ENCODE results near the gene DACH1. TPM values are rescaled to one million over a fixed set of nuclear protein-coding genes. Genes with fewer than 3 reads are reported as not detected.

Gene DACH1
- total and polyA plus RNA-seq, 9 of the 15 experiments (the other 6 are each of a cell fraction or from before 2014, with no cell fraction given) = 0.04 to 0.07 (median 0.04) TPM; not detected in 2

DNA sequence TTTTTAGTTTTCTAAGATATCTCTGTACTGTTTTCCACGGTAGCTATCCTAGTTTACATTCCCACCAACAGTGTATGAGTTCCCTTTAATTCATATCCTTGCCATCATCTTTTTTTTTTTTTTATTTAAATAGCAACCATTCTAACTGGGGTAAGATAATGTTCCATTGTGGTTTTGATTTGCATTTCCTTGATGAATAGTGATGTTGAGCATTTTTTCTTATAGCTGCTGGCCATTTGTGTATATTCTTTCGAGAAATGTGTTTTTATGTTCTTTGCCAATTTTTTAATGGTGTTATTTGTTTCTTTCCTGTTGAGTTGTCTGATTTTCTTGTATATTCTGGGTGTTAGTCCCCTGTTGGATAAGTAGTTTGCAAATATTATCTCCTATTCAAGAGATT, 454.8 kb downstream of the DACH1 start:
- no peaks in the 10 kb centered on the region for H3K9me1 ChIP-seq (ENCODE audit: control insufficient read depth, insufficient read depth, low read length)
- WGBS (ENCODE audit: insufficient coverage, low coverage, missing lambda C conversion rate) = 0% methylated on average over 2 of the region's 2 CpGs
- H3K4me1 ChIP-seq (replicated peaks in 1 of 2; ENCODE audit: control insufficient read depth in 2 of 2, insufficient read depth in 2 of 2, low read length in 2 of 2) = no peaks in the 10 kb centered on the region
- in situ Hi-C loops (cut with MboI) (no loop called here), intact Hi-C loops (cut with micrococcal nuclease) (no loop called here)
- H3K36me3 ChIP-seq (ENCODE audit: control insufficient read depth, insufficient read depth, low read length) = no peaks in the 10 kb centered on the region
- H3K27ac ChIP-seq (ENCODE audit: extremely low read depth, low read depth, low read length) = no peak overlapping the region
- ATAC-seq = no peak
- POLR2A ChIA-PET = no interaction called here
- BruUV-seq (replicated peaks) = no TSS peak
- no peaks in the 10 kb centered on the region for H3K27me3 ChIP-seq (ENCODE audit: control insufficient read depth in 2 of 2, insufficient read depth in 2 of 2, low read length in 2 of 2)
- H3K79me2 ChIP-seq (ENCODE audit: control insufficient read depth, insufficient read depth, low read length) = no peaks in the 10 kb centered on the region
- no peak overlapping the region for H3K4me2 ChIP-seq (ENCODE audit: insufficient read depth, low read length)
- CTCF ChIA-PET (ENCODE audit: low intra/inter-chr PET ratio) = no interaction called here
- H3K4me3 ChIP-seq = no peak overlapping the region
- no peaks in the 10 kb centered on the region; the same call in 1 of the 2 replicates for H3K9me3 ChIP-seq (replicated peaks; ENCODE audit: control insufficient read depth, insufficient read depth, low read depth, low read length)
- TF ChIP-seq POLR2A (conservative IDR thresholded peaks at IDR 0.05) (no peak), ZNF75A (CRISPR knock-in tag; IDR thresholded peaks at IDR 0.05) (no peak), EHMT2 (IDR thresholded peaks at IDR 0.05) (no peak), ZNF785 (CRISPR knock-in tag; IDR thresholded peaks at IDR 0.05) (no peak)
- TF ChIP-seq, protein P1, sequence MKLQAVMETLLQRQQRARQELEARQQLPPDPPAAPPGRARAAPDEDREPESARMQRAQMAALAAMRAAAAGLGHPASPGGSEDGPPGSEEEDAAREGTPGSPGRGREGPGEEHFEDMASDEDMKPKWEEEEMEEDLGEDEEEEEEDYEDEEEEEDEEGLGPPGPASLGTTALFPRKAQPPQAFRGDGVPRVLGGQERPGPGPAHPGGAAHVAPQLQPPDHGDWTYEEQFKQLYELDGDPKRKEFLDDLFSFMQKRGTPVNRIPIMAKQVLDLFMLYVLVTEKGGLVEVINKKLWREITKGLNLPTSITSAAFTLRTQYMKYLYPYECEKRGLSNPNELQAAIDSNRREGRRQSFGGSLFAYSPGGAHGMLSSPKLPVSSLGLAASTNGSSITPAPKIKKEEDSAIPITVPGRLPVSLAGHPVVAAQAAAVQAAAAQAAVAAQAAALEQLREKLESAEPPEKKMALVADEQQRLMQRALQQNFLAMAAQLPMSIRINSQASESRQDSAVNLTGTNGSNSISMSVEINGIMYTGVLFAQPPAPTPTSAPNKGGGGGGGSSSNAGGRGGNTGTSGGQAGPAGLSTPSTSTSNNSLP (IDR thresholded peaks at IDR 0.05; ENCODE audit: borderline replicate concordance, low read depth, low read length) = no peak
- H4K20me1 ChIP-seq (replicated peaks; ENCODE audit: control insufficient read depth, insufficient read depth, low read length) = no peaks in the 10 kb centered on the region
- H2AFZ ChIP-seq (ENCODE audit: low read depth, low read length) = no peak overlapping the region
- FAIRE-seq = no peak
- DNase-seq (ENCODE audit: extremely low read depth in 1 of 4, low spot score in 3 of 4) = no peak
- no peak overlapping the region for H3K9ac ChIP-seq (ENCODE audit: insufficient read depth in 1 of 2, low read depth in 2 of 2, low read length in 2 of 2)

DNA sequence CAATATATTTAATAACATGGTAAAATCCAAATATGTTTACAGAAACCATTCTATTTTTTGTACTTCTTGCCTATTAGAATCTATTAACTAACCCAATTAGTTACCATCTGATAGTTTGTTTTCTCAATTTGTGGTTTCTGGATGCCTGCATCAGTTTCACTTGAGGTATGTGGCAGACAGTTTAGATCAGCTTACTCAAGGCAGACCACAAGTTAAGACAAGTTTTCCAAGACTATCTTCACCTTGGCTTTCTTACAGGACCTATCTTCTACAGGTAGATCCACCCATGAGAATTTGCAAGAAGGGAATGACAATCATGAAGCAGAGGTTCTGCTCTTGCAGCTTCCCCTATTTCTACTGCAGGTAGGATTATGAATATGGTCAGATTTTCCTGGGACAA, 458.6 kb downstream of the DACH1 start:
- Histone ChIP-seq H3K36me3 (ENCODE audit: control insufficient read depth, insufficient read depth, low read length) (no peaks in the 10 kb centered on the region), H3K4me3 (no peak overlapping the region), H4K20me1 (replicated peaks; ENCODE audit: control insufficient read depth, insufficient read depth, low read length) (no peaks in the 10 kb centered on the region), H3K9ac (ENCODE audit: insufficient read depth in 1 of 2, low read depth in 2 of 2, low read length in 2 of 2) (no peak overlapping the region), H3K4me1 (replicated peaks in 1 of 2; ENCODE audit: control insufficient read depth in 2 of 2, insufficient read depth in 2 of 2, low read length in 2 of 2) (no peaks in the 10 kb centered on the region), H3K9me1 (ENCODE audit: control insufficient read depth, insufficient read depth, low read length) (no peaks in the 10 kb centered on the region), H3K9me3 (replicated peaks; ENCODE audit: control insufficient read depth, insufficient read depth, low read depth, low read length) (no peaks in the 10 kb centered on the region; the same call in 1 of the 2 replicates), H3K27me3 (ENCODE audit: control insufficient read depth in 2 of 2, insufficient read depth in 2 of 2, low read length in 2 of 2) (no peaks in the 10 kb centered on the region), H2AFZ (ENCODE audit: low read depth, low read length) (no peak overlapping the region), H3K79me2 (ENCODE audit: control insufficient read depth, insufficient read depth, low read length) (no peaks in the 10 kb centered on the region), H3K27ac (ENCODE audit: extremely low read depth, low read depth, low read length) (no peak overlapping the region), H3K4me2 (ENCODE audit: insufficient read depth, low read length) (no peak overlapping the region)
- POLR2A ChIA-PET = no interaction called here
- in situ Hi-C loops (cut with MboI) (no loop called here), intact Hi-C loops (cut with micrococcal nuclease) (no loop called here)
- FAIRE-seq (no peak), ATAC-seq (no peak), DNase-seq (ENCODE audit: extremely low read depth in 1 of 4, low spot score in 3 of 4) (no peak)
- no TSS peak for BruUV-seq (replicated peaks)
- CTCF ChIA-PET (ENCODE audit: low intra/inter-chr PET ratio) = no interaction called here
- no peak for TF ChIP-seq BMI1 (IDR thresholded peaks at IDR 0.05; ENCODE audit: low read length)
- no peak for TF ChIP-seq ZNF551 (CRISPR knock-in tag; IDR thresholded peaks at IDR 0.05)
- TF ChIP-seq WHSC1 (IDR thresholded peaks at IDR 0.05; ENCODE audit: low read length) = no peak
- TF ChIP-seq, protein P2, sequence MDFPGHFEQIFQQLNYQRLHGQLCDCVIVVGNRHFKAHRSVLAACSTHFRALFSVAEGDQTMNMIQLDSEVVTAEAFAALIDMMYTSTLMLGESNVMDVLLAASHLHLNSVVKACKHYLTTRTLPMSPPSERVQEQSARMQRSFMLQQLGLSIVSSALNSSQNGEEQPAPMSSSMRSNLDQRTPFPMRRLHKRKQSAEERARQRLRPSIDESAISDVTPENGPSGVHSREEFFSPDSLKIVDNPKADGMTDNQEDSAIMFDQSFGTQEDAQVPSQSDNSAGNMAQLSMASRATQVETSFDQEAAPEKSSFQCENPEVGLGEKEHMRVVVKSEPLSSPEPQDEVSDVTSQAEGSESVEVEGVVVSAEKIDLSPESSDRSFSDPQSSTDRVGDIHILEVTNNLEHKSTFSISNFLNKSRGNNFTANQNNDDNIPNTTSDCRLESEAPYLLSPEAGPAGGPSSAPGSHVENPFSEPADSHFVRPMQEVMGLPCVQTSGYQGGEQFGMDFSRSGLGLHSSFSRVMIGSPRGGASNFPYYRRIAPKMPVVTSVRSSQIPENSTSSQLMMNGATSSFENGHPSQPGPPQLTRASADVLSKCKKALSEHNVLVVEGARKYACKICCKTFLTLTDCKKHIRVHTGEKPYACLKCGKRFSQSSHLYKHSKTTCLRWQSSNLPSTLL (IDR thresholded peaks at IDR 0.05) = no peak
- no peak for TF ChIP-seq SMAD2 (IDR thresholded peaks at IDR 0.05; ENCODE audit: low read depth, low read length)
- TF ChIP-seq DNMT1 (IDR thresholded peaks at IDR 0.05) = no peak
- TF ChIP-seq, protein P3, sequence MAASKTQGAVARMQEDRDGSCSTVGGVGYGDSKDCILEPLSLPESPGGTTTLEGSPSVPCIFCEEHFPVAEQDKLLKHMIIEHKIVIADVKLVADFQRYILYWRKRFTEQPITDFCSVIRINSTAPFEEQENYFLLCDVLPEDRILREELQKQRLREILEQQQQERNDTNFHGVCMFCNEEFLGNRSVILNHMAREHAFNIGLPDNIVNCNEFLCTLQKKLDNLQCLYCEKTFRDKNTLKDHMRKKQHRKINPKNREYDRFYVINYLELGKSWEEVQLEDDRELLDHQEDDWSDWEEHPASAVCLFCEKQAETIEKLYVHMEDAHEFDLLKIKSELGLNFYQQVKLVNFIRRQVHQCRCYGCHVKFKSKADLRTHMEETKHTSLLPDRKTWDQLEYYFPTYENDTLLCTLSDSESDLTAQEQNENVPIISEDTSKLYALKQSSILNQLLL (CRISPR knock-in tag; IDR thresholded peaks at IDR 0.05; ENCODE audit: borderline replicate concordance) = no peak
- TF ChIP-seq ZNF24 (IDR thresholded peaks at IDR 0.05) = no peak
- no peak for TF ChIP-seq MED1 (CRISPR knock-in tag; IDR thresholded peaks at IDR 0.05; ENCODE audit: borderline replicate concordance)
- TF ChIP-seq SMARCA4 (IDR thresholded peaks at IDR 0.05) = no peak
- no peak for TF ChIP-seq HNRNPH1 (optimal IDR thresholded peaks at IDR 0.05; ENCODE audit: low read depth, low read length)

Data from K562 (cell line).